RWPE1 (cell line): ENCODE data around the gene MAGOHB.
A peak's percentile ranks its signal among the peaks of the same experiment; 100 is the strongest.

Experiments
- CTCF ChIA-PET: fragments of 350-600 bp; sonication (Branson Sonifier 250); formaldehyde crosslinking; extraction: SDS; loops from one replicate; lab custom pipeline; 2021; lab: Yijun Ruan, JAX
- POLR2A ChIA-PET: fragments of 400-600 bp; formaldehyde crosslinking; extraction: SDS; loops from one replicate; lab custom pipeline; 2020; ENCODE audit warnings: antibody characterized with exemption; ENCODE audit not compliant: low non-redundant PET; lab: Yijun Ruan, JAX
- DNase-seq: peaks from one replicate; pipeline ENCODE4 v3.0.0; 2012; ENCODE audit warnings: low spot score
- H3K27ac ChIP-seq: fragments of 450-650 bp; 2 replicates; pipeline ENCODE4 v1.5.1; 2017
- CTCF ChIP-seq: fragments of 450-650 bp; conservative IDR thresholded peaks from 2 replicates; pipeline ENCODE4 v1.5.1; 2017; ENCODE audit warnings: low read depth, mild to moderate bottlenecking

The MAGOHB gene

GRCh38 chr12:10641735-10642500, 28.5 kb upstream of the MAGOHB start:
- no peak for TF ChIP-seq CTCF
- peak; percentile 13 for DNase-seq
- ChIA-PET POLR2A (no interaction called here), CTCF (no interaction called here)
- no peak overlapping the region for H3K27ac ChIP-seq

GRCh38 chr12:10638728-10639127, 25.3 kb upstream of the MAGOHB start:
- no peak for DNase-seq
- TF ChIP-seq CTCF: no peak
- no peak overlapping the region for H3K27ac ChIP-seq
- POLR2A ChIA-PET: no interaction called here
- CTCF ChIA-PET: no interaction called here

- POLR2A ChIA-PET: no interaction called here
- H3K27ac ChIP-seq: no peak overlapping the region
- no peak for DNase-seq
- no peak for TF ChIP-seq CTCF
- CTCF ChIA-PET: no interaction called here
Observed at GRCh38 chr12:10636611-10637010, 23.2 kb upstream of the MAGOHB start.

- POLR2A ChIA-PET: no interaction called here
- CTCF ChIA-PET: no interaction called here
- DNase-seq: no peak
- no peak overlapping the region for H3K27ac ChIP-seq
- TF ChIP-seq CTCF: no peak
Observed at GRCh38 chr12:10636124-10636523, 22.7 kb upstream of the MAGOHB start.

- DNase-seq: no peak
- POLR2A ChIA-PET: no interaction called here
- no peak for TF ChIP-seq CTCF
- no peak overlapping the region for H3K27ac ChIP-seq
- CTCF ChIA-PET: interaction anchor here (0.5 kb wide), 1 partner anchor 62 kb away, joined by 3 read pairs; no protein-coding TSS in a partner anchor
Observed at GRCh38 chr12:10635306-10635705, 21.9 kb upstream of the MAGOHB start.

GRCh38 chr12:10634427-10634826, 21.0 kb upstream of the MAGOHB start:
- DNase-seq: no peak
- POLR2A ChIA-PET: no interaction called here
- CTCF ChIA-PET: no interaction called here
- no peak for TF ChIP-seq CTCF
- H3K27ac ChIP-seq: no peak overlapping the region
